Stimulated activated CD4-positive, alpha-beta T cell treated with anti-CD3 and anti-CD28 coated beads, TNF-alpha, amount 100 ng/mL, for 4 hours (primary cell): ENCODE measurements around the gene KEL.

Experiments
- DNase-seq, 3 experiments: peaks; one replicate each; pipeline ENCODE4 v3.0.0-alpha.2; 2020; ENCODE audit warnings: low read depth in 3 of 3

Gene KEL

DNA sequence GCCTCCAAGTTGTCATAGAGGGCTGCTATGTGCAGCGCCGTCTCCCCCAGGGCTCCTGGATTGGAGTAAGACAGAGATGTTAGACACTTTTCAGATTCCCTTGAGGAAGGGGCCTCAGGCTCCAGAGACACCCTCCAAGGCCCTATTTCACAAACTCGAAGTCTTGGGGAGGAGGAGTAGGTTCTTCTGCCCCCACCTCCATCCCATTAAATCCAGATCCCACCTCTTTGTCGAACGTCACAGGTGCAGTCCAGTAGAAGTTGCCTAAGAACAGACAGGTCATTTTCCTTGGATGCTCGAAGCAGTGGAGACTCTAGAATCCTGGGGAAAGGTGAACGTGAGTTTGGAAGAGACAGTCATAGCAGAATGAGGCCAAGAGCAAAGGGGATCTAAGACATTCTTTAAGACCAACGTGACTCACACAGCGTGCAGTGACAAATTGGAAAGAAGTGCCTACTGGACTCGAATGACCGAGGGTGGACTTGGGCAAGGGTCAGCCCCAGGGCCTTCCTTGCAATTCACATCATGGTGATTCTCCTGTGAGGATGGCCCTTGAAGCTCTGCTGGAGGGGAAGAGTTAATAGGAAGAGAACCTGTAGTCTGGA, 31.9 kb downstream of the KEL start:
- no peak for DNase-seq

DNA sequence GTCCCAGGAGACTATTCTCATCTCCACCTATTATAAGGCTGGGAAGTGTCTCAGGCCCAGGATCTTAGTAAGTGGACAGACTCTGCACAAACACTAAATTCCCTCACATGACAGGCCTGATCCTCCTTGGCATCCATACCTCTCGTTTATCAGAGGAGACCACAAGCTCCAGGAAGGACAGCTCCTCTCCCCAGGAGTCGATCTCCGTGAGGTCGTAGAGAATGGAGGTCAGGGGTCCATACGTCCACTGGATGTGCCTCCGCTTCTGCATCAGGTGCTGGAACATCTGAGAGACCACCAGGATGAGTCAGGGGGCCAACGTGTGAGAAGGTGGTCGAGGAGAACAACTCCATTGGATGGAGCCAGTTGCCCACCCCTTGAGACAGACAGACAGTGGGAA, 34.2 kb downstream of the KEL start:
- DNase-seq = no peak

DNA sequence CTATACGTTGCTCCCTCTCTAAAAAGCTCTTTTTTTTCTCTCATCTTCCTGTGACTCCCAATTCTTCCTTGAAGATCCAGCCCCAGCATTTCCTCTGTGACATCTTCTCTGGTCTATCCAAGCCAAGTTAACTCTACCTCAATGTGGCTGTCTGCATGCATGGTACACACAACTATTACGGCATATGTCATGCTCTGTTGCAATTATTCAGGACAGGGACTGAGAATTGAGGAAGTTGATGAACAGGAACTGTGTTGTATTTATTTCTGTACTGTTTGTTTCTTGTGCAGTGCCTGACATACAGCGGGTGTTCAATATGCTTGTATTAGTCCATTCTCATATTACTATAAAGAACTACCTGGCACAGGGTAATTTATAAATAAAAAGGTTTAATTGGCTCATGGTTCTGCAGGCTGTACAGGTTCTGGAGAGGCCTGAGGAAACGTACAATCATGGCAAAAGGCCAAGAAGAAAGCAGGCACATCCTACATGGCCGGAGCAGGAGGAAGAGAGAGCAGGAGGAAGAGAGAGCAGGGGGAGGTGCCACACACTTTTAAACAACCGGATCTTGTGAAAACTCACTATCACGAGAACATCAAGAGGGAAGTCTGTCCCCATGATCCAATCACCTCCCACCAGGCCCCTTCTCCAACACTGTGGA, 34.9 kb downstream of the KEL start:
- no peak for DNase-seq

DNA sequence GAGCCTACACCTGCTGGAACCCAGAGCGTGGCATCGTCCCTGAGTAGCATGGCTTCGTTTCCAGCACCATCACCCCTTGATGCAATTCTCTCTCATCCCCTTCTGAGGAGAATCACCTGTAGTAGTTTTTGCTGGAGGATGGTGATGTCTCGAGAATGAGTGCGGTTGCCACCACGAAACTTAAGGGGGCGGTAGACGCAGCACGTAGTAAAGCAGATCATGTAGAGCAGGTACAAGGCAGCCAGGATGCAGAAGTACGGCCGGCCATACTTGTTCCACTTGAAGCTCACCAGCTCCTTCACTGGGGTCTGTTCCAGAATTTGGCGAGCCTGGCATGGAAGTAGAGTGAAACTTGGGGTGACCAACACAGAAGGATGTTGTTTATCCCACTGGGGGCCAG, 36.8 kb downstream of the KEL start:
- DNase-seq = no peak

DNA sequence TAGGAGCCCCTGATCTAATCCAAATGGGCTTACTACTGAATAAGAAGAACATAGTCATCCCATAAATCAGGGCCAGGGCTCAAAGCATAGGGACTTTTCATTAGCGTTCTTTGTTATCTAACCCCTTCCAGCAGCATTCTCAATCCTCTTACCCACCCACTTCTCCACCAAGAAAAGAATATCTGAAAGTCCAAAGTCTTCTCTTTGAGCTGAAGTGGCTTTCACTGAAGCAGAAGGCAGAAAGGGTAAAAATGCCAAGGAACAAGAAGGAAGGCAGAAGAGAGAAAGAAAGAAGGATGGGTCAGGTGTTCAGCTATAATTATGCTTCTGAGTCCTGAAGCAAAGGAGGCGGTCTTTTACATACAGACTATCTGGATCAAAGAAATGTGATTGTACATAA, 38.8 kb downstream of the KEL start:
- no peak for DNase-seq

DNA sequence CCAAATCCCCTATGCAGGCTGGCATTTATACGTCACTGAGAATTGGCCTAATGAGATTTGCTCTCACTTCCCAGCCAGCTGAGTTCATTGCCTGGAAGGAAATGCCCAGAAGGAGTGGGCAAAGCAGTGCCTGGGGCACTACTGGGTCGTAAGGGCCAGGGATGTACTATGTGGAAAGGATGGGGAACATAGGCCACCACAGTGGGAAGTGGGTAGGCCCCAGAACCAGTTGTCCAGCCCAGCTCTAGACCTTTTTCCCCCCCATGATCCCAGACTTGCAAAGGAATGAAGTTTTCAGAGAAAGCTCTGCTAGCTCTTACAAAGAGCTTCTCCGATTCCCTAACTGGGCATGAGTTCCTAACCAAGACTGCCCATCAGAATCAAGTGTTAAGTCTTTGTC, 42.5 kb downstream of the KEL start:
- no peak for DNase-seq

DNA sequence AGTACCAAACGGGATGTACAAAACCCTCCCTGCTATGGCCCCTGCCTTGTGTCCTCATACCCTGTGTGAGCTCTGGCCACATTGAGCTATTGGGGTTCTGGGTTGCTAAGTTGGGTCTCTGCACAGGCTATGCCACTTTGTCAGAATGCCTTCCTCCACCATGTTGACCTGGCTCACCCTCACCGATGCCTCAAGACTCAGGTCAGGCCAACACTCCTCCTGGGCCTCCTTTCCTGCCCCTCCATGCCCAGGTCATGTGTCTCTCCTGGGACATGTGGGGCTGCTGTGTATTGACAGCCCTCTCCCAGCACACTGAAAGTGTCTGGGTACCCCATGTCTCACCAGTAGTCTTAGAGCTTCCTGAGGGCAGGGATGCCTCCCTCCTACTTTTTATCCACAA, 43.3 kb downstream of the KEL start:
- DNase-seq = no peak

DNA sequence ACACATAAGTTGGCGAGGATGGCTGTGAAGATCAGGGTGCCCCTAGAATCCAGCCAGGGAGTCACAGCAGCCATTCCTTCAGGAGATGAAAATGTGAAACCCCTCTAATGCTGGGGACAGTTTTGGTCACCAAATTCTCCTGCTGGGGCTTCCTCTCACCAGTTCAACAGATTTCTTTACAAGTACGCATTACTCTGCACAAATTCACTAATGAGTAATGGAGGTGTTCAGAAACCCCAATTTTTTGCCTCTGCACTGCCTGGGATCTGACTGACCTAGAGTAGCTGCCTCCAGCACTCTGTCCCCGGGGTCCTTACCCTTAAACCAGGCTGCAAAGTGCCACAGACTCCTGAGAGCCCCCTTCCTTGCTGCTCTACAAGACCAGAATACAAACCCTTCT, 44.7 kb downstream of the KEL start:
- no peak for DNase-seq

DNA sequence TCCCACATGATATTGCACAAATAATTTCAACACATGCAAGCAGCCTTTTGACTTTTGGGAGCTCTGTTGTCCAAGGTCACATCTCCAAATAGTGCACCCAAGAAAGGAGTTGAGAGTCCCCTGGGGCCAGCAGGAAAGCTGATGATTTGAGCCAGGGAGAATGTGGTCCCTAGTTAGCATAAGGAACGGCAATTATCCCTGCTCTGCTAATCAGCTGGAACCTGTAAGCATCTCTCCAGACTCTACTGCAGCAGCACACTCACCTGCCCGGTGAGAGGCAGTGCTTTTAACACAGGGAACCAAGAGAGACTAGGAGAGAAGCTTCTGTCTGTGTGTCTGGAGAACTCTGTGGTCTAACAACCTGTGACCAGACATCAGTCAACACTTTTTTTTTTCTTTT, 45.7 kb downstream of the KEL start:
- no peak for DNase-seq

DNA sequence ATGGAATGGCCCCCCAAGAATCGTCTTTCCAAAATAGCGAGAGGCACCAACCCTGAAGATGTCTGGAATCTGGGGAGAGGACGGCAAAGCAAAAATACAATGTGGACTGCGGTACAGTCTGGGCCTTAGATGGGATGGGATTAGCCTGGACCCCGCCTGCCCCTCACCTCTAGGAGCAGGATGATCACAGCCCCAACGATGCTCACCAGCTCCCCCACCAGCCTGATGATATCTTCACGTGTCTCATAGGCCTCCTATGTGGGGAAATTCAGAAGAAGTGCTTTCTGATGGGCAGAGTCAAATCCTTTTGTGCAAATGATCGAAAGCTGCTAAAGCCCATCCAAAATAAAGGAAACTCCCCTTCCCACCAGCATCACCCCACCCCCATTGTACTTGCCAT, 46.8 kb downstream of the KEL start:
- DNase-seq = no peak

DNA sequence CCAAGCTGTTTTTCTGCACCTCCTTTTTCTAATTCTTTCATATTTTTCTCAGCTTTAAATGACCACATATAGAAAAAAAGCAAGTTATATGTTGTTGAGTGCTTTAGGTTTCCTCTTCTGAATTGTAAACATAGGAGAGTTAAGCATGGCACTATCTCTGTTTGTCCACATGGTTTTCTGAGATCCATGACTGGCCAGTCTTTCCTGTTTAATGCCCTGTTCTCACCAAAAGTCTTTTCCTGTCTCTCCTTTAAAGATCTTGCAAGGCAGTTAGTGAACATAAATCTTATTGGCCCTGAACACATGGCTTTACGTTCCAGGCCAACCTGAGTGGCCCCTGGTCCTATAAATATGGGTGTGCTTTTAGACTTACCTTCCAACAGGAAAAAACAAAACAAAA, 48.0 kb downstream of the KEL start:
- no peak for DNase-seq

DNA sequence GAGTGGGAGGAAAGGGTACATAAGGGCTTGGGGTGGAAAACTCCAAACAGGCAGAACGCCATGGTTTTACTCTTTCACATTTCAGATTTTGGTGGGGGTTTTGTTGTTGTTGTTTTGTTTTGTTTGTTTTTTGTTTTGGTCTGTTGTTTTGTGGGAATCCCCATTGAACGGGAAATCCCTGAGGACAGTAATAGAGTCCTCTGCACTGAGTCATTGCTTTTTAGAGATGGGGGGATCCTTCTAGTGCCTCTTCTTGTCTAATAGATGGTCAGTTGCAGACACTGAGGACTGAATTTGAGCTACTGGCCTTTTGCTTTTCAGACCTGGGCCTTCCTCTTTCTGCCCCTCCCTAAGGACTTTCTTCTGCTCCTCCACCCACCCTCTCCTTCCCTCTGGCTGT, 48.6 kb downstream of the KEL start:
- no peak for DNase-seq

DNA sequence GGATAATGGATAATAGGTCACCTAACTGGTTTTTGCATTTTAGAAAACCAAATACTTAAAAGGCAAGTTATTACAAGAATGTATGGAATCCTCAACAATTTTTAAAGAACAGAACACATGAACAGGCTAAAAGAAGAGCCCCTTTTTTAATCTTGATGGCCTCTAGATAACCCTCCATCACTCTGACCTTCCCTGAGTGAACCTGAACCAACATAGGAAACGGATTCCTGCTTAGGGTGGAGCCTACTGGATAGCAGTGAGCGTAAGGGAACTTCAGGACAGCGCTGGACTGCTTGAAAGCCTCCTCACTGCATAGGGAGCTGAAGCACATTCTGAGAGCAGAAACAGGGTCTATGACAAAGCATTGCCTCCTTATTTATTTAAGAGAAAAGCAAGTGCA, 49.1 kb downstream of the KEL start:
- DNase-seq = no peak

DNA sequence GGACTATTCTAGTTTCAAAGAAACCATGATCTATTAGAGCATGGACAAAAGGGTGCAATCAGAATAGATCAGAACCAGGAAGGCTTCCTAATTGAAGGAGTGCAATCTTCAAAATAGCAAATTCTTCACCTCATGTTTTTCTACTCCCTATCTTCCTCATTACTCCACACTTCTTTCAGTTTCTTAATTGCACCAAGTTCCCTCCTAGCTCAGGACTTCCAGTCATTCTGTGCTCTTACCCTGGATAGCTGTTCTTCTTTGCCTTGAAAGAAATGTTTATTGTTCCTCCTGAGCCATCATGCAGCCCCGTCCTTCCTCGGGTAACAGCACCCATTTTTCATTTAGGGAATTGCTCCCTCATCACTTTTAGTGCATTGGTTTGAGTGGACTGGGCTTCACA, 51.7 kb downstream of the KEL start:
- DNase-seq = no peak

DNA sequence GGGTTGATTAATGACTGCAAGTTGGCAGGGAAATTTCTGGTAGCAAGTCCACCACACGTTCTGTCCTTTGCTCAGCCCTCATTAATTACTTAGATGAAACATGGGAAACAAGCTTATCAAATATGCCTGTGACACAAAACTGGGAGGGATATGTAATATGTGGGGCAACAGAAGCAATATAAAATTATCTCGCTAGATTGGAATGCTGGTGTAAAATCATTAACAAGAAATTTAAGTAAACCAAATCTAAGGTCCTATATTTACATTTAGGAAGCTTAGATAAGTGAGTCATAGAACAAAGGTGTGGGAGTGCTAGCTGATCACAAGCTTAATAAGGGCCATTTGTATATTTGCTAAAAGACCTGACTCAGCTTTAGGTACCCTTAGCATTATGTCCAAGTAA, 52.1 kb downstream of the KEL start:
- DNase-seq = no peak

DNA sequence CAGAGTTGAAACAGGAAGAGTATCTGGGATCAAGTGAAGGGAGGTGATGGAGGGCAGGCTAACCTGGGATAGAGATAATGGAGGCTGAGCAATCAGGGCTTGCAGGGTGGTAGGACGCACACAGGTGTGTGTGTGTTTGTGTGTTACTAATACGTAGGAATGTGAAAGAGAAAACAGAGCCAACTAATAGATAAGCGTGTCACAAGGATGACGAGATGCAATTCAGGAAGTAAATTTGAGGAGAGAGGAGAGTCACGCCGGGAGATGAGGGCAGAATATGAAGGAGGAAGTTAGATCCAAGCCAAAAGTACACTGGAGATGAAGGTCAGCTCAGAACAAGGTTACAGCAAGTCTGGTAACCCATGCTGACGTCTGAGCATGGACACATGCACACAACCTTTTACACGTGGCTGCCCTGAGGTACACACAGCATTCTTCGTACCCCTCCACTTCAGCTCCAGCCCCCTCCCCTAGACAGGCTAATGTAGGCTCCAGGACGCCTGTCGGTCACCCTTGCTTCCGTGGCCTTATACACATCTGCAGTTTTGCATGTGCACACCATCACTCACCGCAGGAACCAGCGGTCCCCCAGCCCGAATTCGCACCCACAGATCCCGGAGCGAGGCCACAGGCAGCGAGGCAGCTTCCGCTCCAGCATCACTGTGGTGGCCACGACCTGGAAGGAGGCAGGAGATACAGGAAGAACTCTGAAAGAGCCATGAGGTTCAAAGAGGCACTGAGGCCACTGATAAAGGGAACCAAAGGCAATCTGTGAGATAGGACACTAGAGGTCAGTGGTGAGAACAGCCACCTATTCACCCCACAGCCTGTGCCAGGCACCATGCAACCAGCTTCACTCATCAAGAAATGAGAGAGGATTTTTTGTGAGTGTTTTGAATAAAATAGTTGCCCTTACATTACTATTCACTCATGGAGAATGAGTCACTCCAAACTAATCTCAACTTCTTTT, 53.0 kb downstream of the KEL start:
- DNase-seq = no peak

DNA sequence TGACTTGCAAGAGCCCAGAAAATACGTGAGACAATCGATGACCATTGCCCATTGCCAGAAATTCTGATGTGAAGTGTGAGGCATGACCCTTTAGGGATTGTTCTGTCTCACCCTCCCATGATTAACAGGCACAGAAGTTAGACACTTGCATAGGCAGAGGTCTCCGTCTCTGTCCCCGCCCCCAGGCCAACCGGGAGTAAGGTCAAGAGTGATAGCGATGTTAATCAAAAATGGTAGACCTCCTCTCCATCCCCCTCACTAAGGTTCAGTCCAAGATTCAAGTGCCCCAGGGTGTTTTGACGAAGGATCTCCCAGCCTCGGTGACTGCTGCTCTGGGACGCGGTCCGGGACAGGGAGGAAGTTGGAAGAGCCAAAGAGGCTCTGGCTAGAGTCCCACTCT, 53.9 kb downstream of the KEL start:
- DNase-seq = no peak

DNA sequence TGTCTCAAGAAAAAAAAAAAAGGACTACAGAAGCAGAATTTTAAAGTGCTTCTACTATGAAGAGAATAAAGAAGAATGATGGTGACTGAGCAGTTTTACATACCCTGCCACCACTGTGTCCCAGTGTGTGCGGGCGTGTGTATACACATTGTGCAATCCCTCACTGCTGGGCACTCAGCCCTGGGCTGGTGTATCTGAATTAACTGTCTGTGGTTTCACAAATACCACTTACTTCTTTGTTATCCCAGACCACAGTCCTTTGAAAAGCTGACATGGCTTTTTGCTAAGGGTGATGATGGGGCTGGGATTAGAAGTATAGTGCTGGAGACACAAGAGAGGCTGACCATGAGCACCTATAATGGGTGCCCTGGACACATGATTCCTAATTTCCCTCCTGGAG, 55.5 kb downstream of the KEL start:
- DNase-seq = no peak

DNA sequence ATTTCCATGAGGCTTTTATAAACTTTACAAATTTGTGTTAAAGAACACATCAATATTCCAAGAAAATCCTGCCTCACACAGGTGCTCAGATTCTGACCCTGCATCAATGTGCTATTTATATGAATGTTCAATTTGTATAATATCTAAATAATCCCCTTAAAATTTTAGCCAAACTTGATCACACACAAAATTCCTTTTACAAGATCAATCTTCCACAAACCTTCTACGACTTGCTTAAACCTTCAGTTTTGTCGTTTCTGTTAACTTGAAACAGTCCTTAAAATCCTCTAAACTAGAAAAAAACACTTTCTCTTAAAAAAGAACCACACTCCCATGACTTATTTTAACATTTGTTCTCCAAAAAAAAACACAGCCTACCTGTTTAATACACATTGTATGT, 56.4 kb downstream of the KEL start:
- DNase-seq = no peak

DNA sequence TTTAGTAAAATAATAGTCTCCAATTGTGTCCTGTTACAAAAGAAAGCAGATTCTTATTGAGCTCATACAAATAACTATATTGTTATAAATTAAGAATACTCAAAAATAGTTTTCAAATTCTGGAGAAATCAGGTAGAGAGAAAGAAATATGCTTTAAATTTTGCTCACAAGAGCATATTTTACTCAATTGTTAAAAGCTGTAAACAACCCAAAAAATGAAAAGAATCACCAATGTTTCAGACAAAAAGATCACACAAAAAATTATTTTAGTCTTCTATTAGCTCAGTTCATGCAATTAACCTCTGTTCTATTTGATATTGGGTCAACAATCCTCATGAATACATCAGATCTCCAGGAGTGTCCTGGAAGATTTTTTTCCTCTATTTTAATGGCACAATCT, 58.0 kb downstream of the KEL start:
- DNase-seq = no peak

DNA sequence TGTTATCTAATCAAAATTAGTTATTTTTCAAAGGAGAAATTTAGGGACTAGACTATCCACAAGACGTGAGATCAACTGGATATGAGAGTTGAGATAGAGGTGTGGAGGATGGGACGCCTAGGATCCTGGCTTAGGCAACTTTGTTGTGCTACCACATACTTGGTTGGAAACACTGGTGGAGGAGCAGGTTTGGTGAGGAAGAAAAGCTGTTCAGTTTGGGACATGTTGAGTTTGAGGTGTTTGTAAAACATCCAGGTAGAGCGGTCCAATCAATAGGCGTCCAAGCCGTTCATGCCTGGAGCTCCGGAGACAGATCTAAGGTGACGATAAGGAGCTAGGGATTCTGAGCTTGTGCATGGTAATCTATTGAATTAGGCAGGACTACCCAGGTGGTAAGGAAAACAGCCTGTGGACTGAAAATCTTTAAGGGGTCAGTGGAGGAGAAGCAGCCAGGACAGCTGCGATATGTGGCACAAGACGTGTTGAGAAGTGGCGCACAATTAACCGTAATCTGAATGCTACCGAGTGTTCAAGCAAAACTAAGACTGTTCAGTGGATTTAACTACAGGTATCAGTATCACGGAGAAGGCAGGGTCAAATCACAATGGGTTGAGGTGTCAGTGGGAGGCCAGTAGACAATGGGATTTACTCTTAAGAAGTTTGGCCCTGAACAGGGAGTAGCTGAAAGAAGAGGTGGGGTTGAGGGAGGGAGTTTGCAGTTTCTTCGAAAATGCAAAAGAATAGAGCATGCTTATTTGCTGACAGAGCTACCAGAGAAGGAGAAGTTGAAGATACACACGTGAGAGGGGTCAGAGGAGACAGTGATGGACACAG, 60.5 kb downstream of the KEL start:
- no peak for DNase-seq

DNA sequence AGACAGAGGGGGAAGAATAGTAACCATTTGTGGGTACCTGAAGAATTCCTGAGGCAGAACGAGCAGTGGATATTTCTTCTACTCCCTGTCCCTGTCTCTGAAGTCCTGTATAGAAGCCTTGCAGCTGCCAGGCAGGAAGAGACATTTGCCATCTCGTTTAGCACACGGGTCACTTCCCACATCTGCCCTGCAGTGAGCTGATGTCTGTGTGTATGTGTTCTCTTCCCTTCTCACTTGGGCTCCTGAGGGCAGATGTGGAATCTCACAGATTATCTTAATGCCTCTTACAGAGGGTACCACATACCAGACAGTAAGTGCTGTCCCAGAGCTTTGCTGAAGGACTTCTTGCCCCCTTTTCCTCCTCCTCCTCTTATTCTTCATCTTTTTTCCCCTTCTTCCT, 62.5 kb downstream of the KEL start:
- no peak for DNase-seq
